HL-60/S4 (cell line): ENCODE measurements around the gene ST3GAL5.

Source experiments
- in situ Hi-C: fragments of 300-500 bp; cut with MboI; formaldehyde crosslinking; loops from 2 replicates; pipeline ENCODE4 v1.14.3; 2022; ENCODE audit warnings: low sequenced_read_pairs

ST3GAL5 gene

GRCh38 chr2:85811180-85812093 is 77.4 kb downstream of the ST3GAL5 start:
- in situ Hi-C loops = loop anchor here (5.0 to 10.0 kb wide), 2 partner anchors 69 to 157 kb away; no protein-coding TSS in a partner anchor

GRCh38 chr2:85810371-85811179 is 78.2 kb downstream of the ST3GAL5 start:
- in situ Hi-C loops = loop anchor here (5.0 to 10.0 kb wide), 2 partner anchors 68 to 156 kb away; no protein-coding TSS in a partner anchor

- in situ Hi-C loops = no loop called here
Observed at GRCh38 chr2:85807756-85808155, 81.0 kb downstream of the ST3GAL5 start.

- in situ Hi-C loops = no loop called here
Observed at GRCh38 chr2:85806358-85807118, 82.3 kb downstream of the ST3GAL5 start.

GRCh38 chr2:85804583-85804982 is 84.2 kb downstream of the ST3GAL5 start:
- in situ Hi-C loops = no loop called here

GRCh38 chr2:85803704-85804425 is 84.9 kb downstream of the ST3GAL5 start:
- in situ Hi-C loops = no loop called here

GRCh38 chr2:85802354-85803103 is 86.3 kb downstream of the ST3GAL5 start:
- in situ Hi-C loops = no loop called here

- in situ Hi-C loops = no loop called here
Observed at GRCh38 chr2:85801871-85802270, 86.9 kb downstream of the ST3GAL5 start.

- in situ Hi-C loops = no loop called here
Observed at GRCh38 chr2:85800586-85800985, 88.2 kb downstream of the ST3GAL5 start.

- in situ Hi-C loops = no loop called here
Observed at GRCh38 chr2:85799215-85799956, 89.4 kb downstream of the ST3GAL5 start.

GRCh38 chr2:85797921-85798320 is 90.9 kb downstream of the ST3GAL5 start:
- in situ Hi-C loops = no loop called here

- in situ Hi-C loops = no loop called here
Observed at GRCh38 chr2:85797263-85797660, 91.5 kb downstream of the ST3GAL5 start.

- in situ Hi-C loops = no loop called here
Observed at GRCh38 chr2:85796341-85797262, 92.2 kb downstream of the ST3GAL5 start.

GRCh38 chr2:85796046-85796340 is 92.8 kb downstream of the ST3GAL5 start:
- in situ Hi-C loops = no loop called here

- in situ Hi-C loops = no loop called here
Observed at GRCh38 chr2:85795331-85796045, 93.3 kb downstream of the ST3GAL5 start.

- in situ Hi-C loops = no loop called here
Observed at GRCh38 chr2:85794491-85795121, 94.2 kb downstream of the ST3GAL5 start.

- in situ Hi-C loops = no loop called here
Observed at GRCh38 chr2:85794038-85794441, 94.8 kb downstream of the ST3GAL5 start.
